NCI-H2029 (cell line): ENCODE results near the gene NHERF1.
A peak's percentile ranks its signal among the peaks of the same experiment; 100 is the strongest.

ENCODE experiments used
- DNase-seq: peaks from one replicate; lab custom pipeline; 2025; lab: John Stamatoyannopoulos, UW

The NHERF1 gene

GRCh38 chr17:74748529-74749278 is at the start of gene NHERF1:
NHERF1 (plus strand) TSS chr17:74748628; CDS start chr17:74748847, 219 bp downstream.
- DNase-seq = peak; percentile 83

- DNase-seq = peak; percentile 51
Observed at GRCh38 chr17:74699236-74699635, 49.2 kb upstream of the NHERF1 start.

- no peak for DNase-seq
Observed at GRCh38 chr17:74702116-74702871, 46.1 kb upstream of the NHERF1 start.

GRCh38 chr17:74703311-74703710 is 45.1 kb upstream of the NHERF1 start:
- no peak for DNase-seq

- DNase-seq = peak; percentile 12
Observed at GRCh38 chr17:74704544-74704943, 43.9 kb upstream of the NHERF1 start.

GRCh38 chr17:74711058-74711824 is 37.2 kb upstream of the NHERF1 start:
- no peak for DNase-seq

GRCh38 chr17:74712301-74712700 is 36.1 kb upstream of the NHERF1 start:
- no peak for DNase-seq

GRCh38 chr17:74712756-74713155 is 35.7 kb upstream of the NHERF1 start, which contains the start of gene CD300LF:
CD300LF (minus strand) TSS chr17:74712923; CDS start chr17:74712866, 57 bp downstream.
- DNase-seq = no peak

- DNase-seq = no peak
Observed at GRCh38 chr17:74713171-74713755, 35.2 kb upstream of the NHERF1 start.

- no peak for DNase-seq
Observed at GRCh38 chr17:74715144-74715543, 33.3 kb upstream of the NHERF1 start.

- no peak for DNase-seq
Observed at GRCh38 chr17:74720506-74720905, 27.9 kb upstream of the NHERF1 start.

GRCh38 chr17:74722782-74723181 is 25.6 kb upstream of the NHERF1 start:
- no peak for DNase-seq

GRCh38 chr17:74723891-74724290 is 24.5 kb upstream of the NHERF1 start:
- no peak for DNase-seq

GRCh38 chr17:74725111-74725510 is 23.3 kb upstream of the NHERF1 start:
- DNase-seq = no peak

GRCh38 chr17:74728033-74728701 is 20.3 kb upstream of the NHERF1 start:
- DNase-seq = no peak

GRCh38 chr17:74728702-74729075 is 19.7 kb upstream of the NHERF1 start:
- no peak for DNase-seq

- DNase-seq = no peak
Observed at GRCh38 chr17:74729368-74729767, 19.1 kb upstream of the NHERF1 start.

GRCh38 chr17:74729866-74730265 is 18.6 kb upstream of the NHERF1 start:
- DNase-seq = no peak

GRCh38 chr17:74730491-74731346 is 17.7 kb upstream of the NHERF1 start:
- DNase-seq = no peak

GRCh38 chr17:74731347-74731605 is 17.2 kb upstream of the NHERF1 start:
- no peak for DNase-seq
